Esophagus squamous epithelium (tissue), 4 donors: ENCODE results near the gene RASA4B.
"Not testable (repeated sequence)": the region's sequence is repeated elsewhere in the genome, so short reads cannot be mapped to it uniquely, and the experiment has no call there.

Experiments
- CTCF ChIP-seq, 6 experiments: fragments of 450-650 bp in 4 of 6; fragments of 200-600 bp in 2 of 6; sonication (generic) in 2 of 6; IDR thresholded peaks; one replicate each; pipeline ENCODE4 v1.5.1; 2016 to 2019; ENCODE audit warnings: antibody characterized with exemption in 6 of 6, mild to moderate bottlenecking in 4 of 6, moderate library complexity in 4 of 6
- POLR2A ChIP-seq, 4 donors: fragments of 450-650 bp; IDR thresholded peaks; one replicate each; pipeline ENCODE4 v1.6.1; 2017; ENCODE audit warnings: antibody characterized with exemption in 4 of 4, mild to moderate bottlenecking in 4 of 4, moderate library complexity in 3 of 4

- TF ChIP-seq CTCF, POLR2A (IDR thresholded peaks at IDR 0.05): not testable (repeated sequence)
Observed at GRCh38 chr7:102474736-102475435, 42.7 kb downstream of the RASA4B start.
